K562 (cell line): Measurements from ENCODE around the gene SIRT4. TPM values are rescaled to one million over a fixed set of nuclear protein-coding genes. Genes with fewer than 3 reads are reported as not detected.

Experiments
- CEBPB ChIP-seq: fragments of 450-650 bp; IDR thresholded peaks from 2 replicates; pipeline ENCODE4 v1.6.1; 2016; ENCODE audit warnings: missing genetic modification characterization, missing compliant biosample characterization
- CSDE1 ChIP-seq, 2 experiments: fragments of 450-650 bp; IDR thresholded peaks; 2 replicates each; pipeline ENCODE4 v1.6.1; 2016; ENCODE audit warnings: mild to moderate bottlenecking in 1 of 2
- DMBX1 ChIP-seq: fragments of 250-450 bp; sonication (Bioruptor Pico); IDR thresholded peaks from 2 replicates; pipeline ENCODE4 v1.8.0; 2022; ENCODE audit warnings: inconsistent platforms, mild to moderate bottlenecking, moderate library complexity, borderline replicate concordance
- ESRRB ChIP-seq: fragments of 250-450 bp; sonication (Bioruptor Pico); IDR thresholded peaks from 2 replicates; pipeline ENCODE4 v1.5.0; 2020; ENCODE audit warnings: mild to moderate bottlenecking, moderate library complexity, borderline replicate concordance
- ETV6 ChIP-seq, 3 experiments: fragments of 150-350 bp in 1 of 3; sonication (generic) in 1 of 3; formaldehyde crosslinking in 1 of 3; IDR thresholded peaks; 2 replicates each; pipeline versions ENCODE4 v1.6.1 to v1.8.0; 2014 to 2022; ENCODE audit warnings: borderline replicate concordance in 2 of 3, low read depth in 2 of 3, antibody characterized with exemption in 1 of 3, low read length in 1 of 3, mild to moderate bottlenecking in 1 of 3, missing genetic modification reagents in 1 of 3
- HDAC3 ChIP-seq: fragments of 450-650 bp; IDR thresholded peaks from 2 replicates; pipeline ENCODE4 v1.6.1; 2018; ENCODE audit warnings: borderline replicate concordance, mild to moderate bottlenecking, moderate library complexity; ENCODE audit not compliant: partially characterized antibody
- HNRNPL ChIP-seq: fragments of 200-400 bp; formaldehyde crosslinking; IDR thresholded peaks from 2 replicates; pipeline ENCODE4 v1.6.1; 2017; ENCODE audit warnings: low read depth, mild to moderate bottlenecking, low read length
- NFE2L1 ChIP-seq: fragments of 450-650 bp; IDR thresholded peaks from 2 replicates; pipeline ENCODE4 v1.6.1; 2016; ENCODE audit warnings: missing genetic modification characterization, low read depth, mild to moderate bottlenecking, missing compliant biosample characterization, moderate library complexity, borderline replicate concordance
- NR4A1 ChIP-seq, 2 experiments: fragments of 250-450 bp in 1 of 2; fragments of 450-650 bp in 1 of 2; sonication (Bioruptor Pico) in 1 of 2; IDR thresholded peaks; 2 replicates each; pipeline versions ENCODE4 v1.4.0 to v1.6.1; 2016 to 2020; ENCODE audit warnings: mild to moderate bottlenecking in 2 of 2, missing compliant biosample characterization in 1 of 2, missing genetic modification characterization in 1 of 2, moderate library complexity in 1 of 2
- SOX6 ChIP-seq: fragments of 450-650 bp; IDR thresholded peaks from 2 replicates; pipeline ENCODE4 v1.6.1; 2014; ENCODE audit warnings: mild to moderate bottlenecking
- TSC22D4 ChIP-seq: fragments of 450-650 bp; IDR thresholded peaks from 2 replicates; pipeline ENCODE4 v1.6.1; 2016; ENCODE audit warnings: missing genetic modification characterization, missing biosample characterization, control low read depth
- U2AF1 ChIP-seq: fragments of 200-400 bp; formaldehyde crosslinking; optimal IDR thresholded peaks from 2 replicates; pipeline ENCODE3; 2017; ENCODE audit warnings: mild to moderate bottlenecking, low read depth, low read length, moderate library complexity
- ZNF324 ChIP-seq: fragments of 250-450 bp; sonication (Bioruptor Pico); IDR thresholded peaks from 2 replicates; pipeline ENCODE4 v1.4.0; 2020; ENCODE audit warnings: mild to moderate bottlenecking
- polyA plus RNA-seq, 8 experiments: library from polyadenylated mRNA; depleted of rRNA in 4 of 8; stranded (reverse) in 5 of 8; unstranded in 3 of 8; fragments of >200 nt; fragmentation: Nextera tagmentation in 2 of 8; fragmentation: Illumina TruSeq in 1 of 8; extraction: Ambion mirVana in 2 of 8; extraction: Trizol in 1 of 8; gene quantifications; 2 replicates each; pipeline versions ENCODE4 v1.2.1 to v1.2.3, GENCODE V29; 2011 to 2014; ENCODE audit warnings: inconsistent platforms in 1 of 8, missing spikeins in 1 of 8
- total RNA-seq, 7 experiments: library from RNA; depleted of rRNA in 6 of 7; stranded (reverse); fragments of >200 nt in 6 of 7; fragmentation: Illumina TruSeq in 2 of 7; extraction: Trizol in 2 of 7; gene quantifications; 2 replicates each; pipeline versions ENCODE4 v1.2.1 to v1.2.3, GENCODE V29; 2011 to 2021; ENCODE audit warnings: low replicate concordance in 1 of 7

SIRT4 gene
- total and polyA plus RNA-seq, 9 of the 15 experiments (the other 6 are each of a cell fraction or from before 2014, with no cell fraction given) = 0.86 to 5.2 (median 2.4) TPM

GRCh38 chr12:120278137-120279069, 23.7 kb upstream of the SIRT4 start (continued):
- TF ChIP-seq CSDE1 (IDR thresholded peaks at IDR 0.05) (no peak), ETV6 (IDR thresholded peaks at IDR 0.05; ENCODE audit: borderline replicate concordance in 1 of 2, low read depth in 2 of 2, low read length in 1 of 2) (no peak), ETV6 (CRISPR knock-in tag; IDR thresholded peaks at IDR 0.05; ENCODE audit: borderline replicate concordance) (no peak), SOX6 (no peak), DMBX1 (CRISPR knock-in tag) (no peak), HDAC3 (no peak), NR4A1 (CRISPR knock-in tag; IDR thresholded peaks at IDR 0.05) (no peak), NR4A1 (tag; IDR thresholded peaks at IDR 0.05) (no peak), ESRRB (CRISPR knock-in tag) (no peak), CEBPB (tag) (no peak), U2AF1 (no peak), HNRNPL (peak; percentile 37; the same call in 1 of the 2 replicates), TSC22D4 (tag) (no peak), ZNF324 (no peak), NFE2L1 (tag) (no peak)
